ENCODE results near the gene MLLT1. TPM values are rescaled to one million over a fixed set of nuclear protein-coding genes. Genes with fewer than 3 reads are reported as not detected.
A peak's percentile ranks its signal among the peaks of the same experiment; 100 is the strongest.

Gene MLLT1, protein sequence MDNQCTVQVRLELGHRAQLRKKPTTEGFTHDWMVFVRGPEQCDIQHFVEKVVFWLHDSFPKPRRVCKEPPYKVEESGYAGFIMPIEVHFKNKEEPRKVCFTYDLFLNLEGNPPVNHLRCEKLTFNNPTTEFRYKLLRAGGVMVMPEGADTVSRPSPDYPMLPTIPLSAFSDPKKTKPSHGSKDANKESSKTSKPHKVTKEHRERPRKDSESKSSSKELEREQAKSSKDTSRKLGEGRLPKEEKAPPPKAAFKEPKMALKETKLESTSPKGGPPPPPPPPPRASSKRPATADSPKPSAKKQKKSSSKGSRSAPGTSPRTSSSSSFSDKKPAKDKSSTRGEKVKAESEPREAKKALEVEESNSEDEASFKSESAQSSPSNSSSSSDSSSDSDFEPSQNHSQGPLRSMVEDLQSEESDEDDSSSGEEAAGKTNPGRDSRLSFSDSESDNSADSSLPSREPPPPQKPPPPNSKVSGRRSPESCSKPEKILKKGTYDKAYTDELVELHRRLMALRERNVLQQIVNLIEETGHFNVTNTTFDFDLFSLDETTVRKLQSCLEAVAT
- total RNA-seq (2021) (80.1 and 88.6 TPM in 2 replicates), Bru-seq, nascent RNA (percentile 68 among the genes with signal in this experiment), BruChase-seq, experiment 1, labeled RNA remaining after a 2-hour chase (percentile 70 among the genes with signal in this experiment), BruChase-seq, experiment 2, labeled RNA remaining after a 6-hour chase (percentile 80 among the genes with signal in this experiment)
- long read RNA-seq, full-length matches to known transcripts, result 6 of 83 reads
- long read RNA-seq, partial matches to known transcripts, result 20 of 83 reads
- long read RNA-seq, other reads (novel, unspliced or antisense), result 57 of 83 reads

DNA sequence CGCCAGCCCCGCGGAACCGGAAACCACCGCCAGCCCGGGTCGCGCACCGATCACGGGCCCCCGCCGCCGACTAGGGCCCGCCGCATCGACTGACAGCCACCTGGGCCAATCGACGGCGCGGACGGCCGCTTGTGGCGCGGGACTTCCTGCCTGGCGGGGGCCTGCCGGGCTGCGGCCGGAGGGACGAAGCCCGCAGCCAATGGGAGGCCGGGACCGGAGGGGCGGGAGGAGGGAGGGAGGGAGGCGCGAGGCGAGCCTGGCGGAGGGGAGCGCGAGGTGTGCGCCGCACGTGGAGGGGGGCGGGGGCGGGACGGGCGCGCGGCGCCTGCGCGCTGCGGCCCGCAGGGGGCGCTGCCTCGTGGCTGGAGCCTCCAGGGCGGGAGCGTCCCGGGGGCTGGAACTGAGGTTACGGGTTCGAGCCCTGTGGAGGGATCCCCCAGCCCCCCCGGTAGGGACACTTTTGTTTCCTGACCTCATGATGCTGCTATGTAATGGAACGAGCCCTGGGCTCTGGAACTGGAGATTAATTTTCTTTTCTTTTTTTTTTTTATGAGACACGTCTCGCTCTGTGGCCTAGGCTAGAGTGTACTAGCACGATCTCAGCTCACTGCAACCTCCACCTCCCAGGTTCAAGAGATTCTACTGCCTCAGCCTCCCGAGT lies at the start of gene MLLT1:
Gene MLLT1, minus strand, starts transcription at position 45 of the 661 bp plus-strand sequence. CDS start 191 bp downstream, outside the sequence.
- peak; percentile 98 for DNase-seq (ENCODE audit: low spot score)
- no TSS peak for BruUV-seq (replicated peaks)
- TF ChIP-seq EZH2 (IDR thresholded peaks at IDR 0.05; ENCODE audit: borderline replicate concordance, low read depth, low read length, poor library complexity, severe bottlenecking), result no peak
- TF ChIP-seq, protein P1, sequence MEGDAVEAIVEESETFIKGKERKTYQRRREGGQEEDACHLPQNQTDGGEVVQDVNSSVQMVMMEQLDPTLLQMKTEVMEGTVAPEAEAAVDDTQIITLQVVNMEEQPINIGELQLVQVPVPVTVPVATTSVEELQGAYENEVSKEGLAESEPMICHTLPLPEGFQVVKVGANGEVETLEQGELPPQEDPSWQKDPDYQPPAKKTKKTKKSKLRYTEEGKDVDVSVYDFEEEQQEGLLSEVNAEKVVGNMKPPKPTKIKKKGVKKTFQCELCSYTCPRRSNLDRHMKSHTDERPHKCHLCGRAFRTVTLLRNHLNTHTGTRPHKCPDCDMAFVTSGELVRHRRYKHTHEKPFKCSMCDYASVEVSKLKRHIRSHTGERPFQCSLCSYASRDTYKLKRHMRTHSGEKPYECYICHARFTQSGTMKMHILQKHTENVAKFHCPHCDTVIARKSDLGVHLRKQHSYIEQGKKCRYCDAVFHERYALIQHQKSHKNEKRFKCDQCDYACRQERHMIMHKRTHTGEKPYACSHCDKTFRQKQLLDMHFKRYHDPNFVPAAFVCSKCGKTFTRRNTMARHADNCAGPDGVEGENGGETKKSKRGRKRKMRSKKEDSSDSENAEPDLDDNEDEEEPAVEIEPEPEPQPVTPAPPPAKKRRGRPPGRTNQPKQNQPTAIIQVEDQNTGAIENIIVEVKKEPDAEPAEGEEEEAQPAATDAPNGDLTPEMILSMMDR (conservative IDR thresholded peaks at IDR 0.05; ENCODE audit: low read depth, low read length), result peak; percentile 55
- peak within 1 kb of the TSS; percentile 90 for H3K27ac ChIP-seq (ENCODE audit: low read depth, low read length, poor library complexity, severe bottlenecking)
- ChIA-PET CTCF (no interaction called here), POLR2A (ENCODE audit: low non-redundant PET) (no interaction called here)
- no peaks in the 10 kb centered on the region for H3K27me3 ChIP-seq (replicated peaks; ENCODE audit: insufficient read depth, low read depth, low read length, poor library complexity)
- intact Hi-C loops (cut with micrococcal nuclease; ENCODE audit: unreplicated experiment), result no loop called here
- peak within 1 kb of the TSS; percentile 99 for H3K4me3 ChIP-seq (ENCODE audit: low read depth, low read length, poor library complexity, severe bottlenecking)
- peaks cover 12% of the 10 kb centered on the region for H3K4me1 ChIP-seq (ENCODE audit: insufficient read depth, low read length, poor library complexity, severe bottlenecking)
- no peaks in the 10 kb centered on the region for H3K36me3 ChIP-seq (ENCODE audit: insufficient read depth, low read length, poor library complexity, severe bottlenecking)
- no peaks in the 10 kb centered on the region for H3K9me3 ChIP-seq (ENCODE audit: low read depth, low read length, poor library complexity, severe bottlenecking)

DNA sequence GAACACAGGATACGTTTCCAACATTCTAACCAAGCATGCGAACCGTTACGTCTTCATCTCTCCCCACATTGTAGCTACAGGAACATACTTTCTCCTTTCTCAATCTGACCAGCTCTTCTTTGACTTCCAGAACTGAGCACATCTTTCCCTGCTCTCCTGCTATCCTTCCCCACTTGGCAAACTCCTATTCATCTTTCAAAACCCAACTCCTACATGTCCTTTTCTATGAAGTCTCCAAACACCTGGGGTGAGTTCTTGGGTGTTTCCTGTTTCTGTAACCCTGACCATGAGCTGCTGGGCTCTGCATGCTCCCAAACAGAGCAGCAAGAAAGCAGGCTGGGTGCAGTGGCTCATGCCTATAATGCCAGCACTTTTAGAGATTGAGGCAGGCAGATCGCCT lies 47.0 kb upstream of the MLLT1 start:
- intact Hi-C loops (cut with micrococcal nuclease; ENCODE audit: unreplicated experiment), result no loop called here
- TF ChIP-seq, protein P1 (conservative IDR thresholded peaks at IDR 0.05; ENCODE audit: low read depth, low read length), result no peak
- no peak for TF ChIP-seq EZH2 (IDR thresholded peaks at IDR 0.05; ENCODE audit: borderline replicate concordance, low read depth, low read length, poor library complexity, severe bottlenecking)
- Histone ChIP-seq H3K9me3 (ENCODE audit: low read depth, low read length, poor library complexity, severe bottlenecking) (no peaks in the 10 kb centered on the region), H3K27me3 (replicated peaks; ENCODE audit: insufficient read depth, low read depth, low read length, poor library complexity) (no peaks in the 10 kb centered on the region), H3K27ac (ENCODE audit: low read depth, low read length, poor library complexity, severe bottlenecking) (no peak overlapping the region), H3K4me3 (ENCODE audit: low read depth, low read length, poor library complexity, severe bottlenecking) (no peak overlapping the region), H3K36me3 (ENCODE audit: insufficient read depth, low read length, poor library complexity, severe bottlenecking) (no peaks in the 10 kb centered on the region), H3K4me1 (ENCODE audit: insufficient read depth, low read length, poor library complexity, severe bottlenecking) (no peaks in the 10 kb centered on the region)
- ChIA-PET POLR2A (ENCODE audit: low non-redundant PET) (no interaction called here), CTCF (no interaction called here)
- no peak for DNase-seq (ENCODE audit: low spot score)
- BruUV-seq (replicated peaks), result no TSS peak

DNA sequence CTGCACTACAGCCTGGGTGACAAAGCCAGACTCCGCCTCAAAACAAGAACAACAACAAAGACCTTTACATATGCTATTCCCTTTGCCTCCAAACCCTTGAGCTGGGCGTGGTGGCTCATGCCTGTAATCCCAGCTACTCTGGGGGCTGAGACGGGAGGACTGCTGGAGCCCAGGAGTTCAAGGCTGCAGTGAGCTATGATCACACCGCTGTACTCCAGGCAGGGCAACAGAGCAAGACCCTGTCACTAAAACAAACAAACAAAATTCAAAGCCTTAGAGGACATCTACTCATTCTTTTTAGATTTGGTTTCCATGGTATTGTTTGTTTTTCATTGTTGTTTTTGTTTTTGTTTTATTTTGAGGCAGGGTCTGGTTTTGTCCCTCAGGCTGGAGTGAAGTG lies 45.8 kb upstream of the MLLT1 start:
- ChIA-PET POLR2A (ENCODE audit: low non-redundant PET) (no interaction called here), CTCF (no interaction called here)
- H3K4me1 ChIP-seq (ENCODE audit: insufficient read depth, low read length, poor library complexity, severe bottlenecking), result no peaks in the 10 kb centered on the region
- intact Hi-C loops (cut with micrococcal nuclease; ENCODE audit: unreplicated experiment), result no loop called here
- no peaks in the 10 kb centered on the region for H3K36me3 ChIP-seq (ENCODE audit: insufficient read depth, low read length, poor library complexity, severe bottlenecking)
- no peaks in the 10 kb centered on the region for H3K9me3 ChIP-seq (ENCODE audit: low read depth, low read length, poor library complexity, severe bottlenecking)
- no peak overlapping the region for H3K4me3 ChIP-seq (ENCODE audit: low read depth, low read length, poor library complexity, severe bottlenecking)
- TF ChIP-seq, protein P1 (conservative IDR thresholded peaks at IDR 0.05; ENCODE audit: low read depth, low read length), result no peak
- no peak for TF ChIP-seq EZH2 (IDR thresholded peaks at IDR 0.05; ENCODE audit: borderline replicate concordance, low read depth, low read length, poor library complexity, severe bottlenecking)
- DNase-seq (ENCODE audit: low spot score), result no peak
- no TSS peak for BruUV-seq (replicated peaks)
- H3K27ac ChIP-seq (ENCODE audit: low read depth, low read length, poor library complexity, severe bottlenecking), result no peak overlapping the region
- no peaks in the 10 kb centered on the region for H3K27me3 ChIP-seq (replicated peaks; ENCODE audit: insufficient read depth, low read depth, low read length, poor library complexity)
